Stimulated activated CD8-positive, alpha-beta memory T cell treated with anti-CD3 and anti-CD28 coated beads, Interleukin-12 subunit alpha, Interleukin-12 subunit beta, amount 100 ng/mL, for 1 hour (primary cell): ENCODE data around the gene ILRUN.
"Not testable (repeated sequence)": the region's sequence is repeated elsewhere in the genome, so short reads cannot be mapped to it uniquely, and the experiment has no call there.

ENCODE experiments used
- DNase-seq: peaks from one replicate; pipeline ENCODE4 v3.0.0-alpha.2; 2020; ENCODE audit warnings: low read depth

The ILRUN gene

DNA sequence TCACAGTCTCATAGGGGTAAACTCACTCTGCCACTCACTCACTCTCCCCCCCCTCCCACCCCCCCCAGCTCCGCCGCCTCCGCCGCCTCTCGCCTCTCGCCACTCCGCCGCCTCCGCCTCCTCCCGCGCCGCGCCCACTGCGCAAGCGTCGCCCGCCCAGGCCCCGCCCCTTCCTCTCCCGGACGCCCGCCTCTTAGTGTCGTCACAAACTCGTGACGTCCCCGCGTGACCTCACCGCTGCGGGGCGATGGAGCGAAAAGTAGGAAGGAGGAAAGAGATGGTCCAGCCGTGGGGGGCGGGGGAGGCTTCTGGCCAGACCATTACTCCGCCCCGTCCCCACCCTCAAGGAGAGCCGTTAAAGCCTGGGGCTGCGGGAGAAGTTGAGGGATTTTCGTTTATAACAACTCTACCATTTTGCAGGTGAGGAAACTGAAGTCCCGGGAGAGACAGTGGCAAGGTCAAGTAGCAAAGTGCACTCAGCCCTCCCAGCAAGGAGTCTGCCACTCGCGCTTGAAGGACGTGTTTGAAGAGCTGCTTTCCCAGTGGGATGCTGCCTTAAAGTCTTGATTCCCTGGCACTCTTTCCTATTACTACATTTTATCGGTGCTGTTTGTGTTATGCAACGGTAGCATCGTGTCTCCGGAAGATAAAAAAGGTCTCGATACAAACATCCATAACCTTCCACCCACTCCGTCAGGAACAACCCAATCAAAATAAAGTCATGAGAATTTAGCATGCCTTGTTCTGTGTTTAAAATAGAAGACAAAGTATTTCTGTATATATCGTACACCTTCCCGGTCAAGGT lies at the start of gene ILRUN:
ILRUN (minus strand) TSS at position 29 of the 805 bp plus-strand sequence. CDS start 164 bp downstream, outside the sequence.
- DNase-seq, result peak; percentile 96

DNA sequence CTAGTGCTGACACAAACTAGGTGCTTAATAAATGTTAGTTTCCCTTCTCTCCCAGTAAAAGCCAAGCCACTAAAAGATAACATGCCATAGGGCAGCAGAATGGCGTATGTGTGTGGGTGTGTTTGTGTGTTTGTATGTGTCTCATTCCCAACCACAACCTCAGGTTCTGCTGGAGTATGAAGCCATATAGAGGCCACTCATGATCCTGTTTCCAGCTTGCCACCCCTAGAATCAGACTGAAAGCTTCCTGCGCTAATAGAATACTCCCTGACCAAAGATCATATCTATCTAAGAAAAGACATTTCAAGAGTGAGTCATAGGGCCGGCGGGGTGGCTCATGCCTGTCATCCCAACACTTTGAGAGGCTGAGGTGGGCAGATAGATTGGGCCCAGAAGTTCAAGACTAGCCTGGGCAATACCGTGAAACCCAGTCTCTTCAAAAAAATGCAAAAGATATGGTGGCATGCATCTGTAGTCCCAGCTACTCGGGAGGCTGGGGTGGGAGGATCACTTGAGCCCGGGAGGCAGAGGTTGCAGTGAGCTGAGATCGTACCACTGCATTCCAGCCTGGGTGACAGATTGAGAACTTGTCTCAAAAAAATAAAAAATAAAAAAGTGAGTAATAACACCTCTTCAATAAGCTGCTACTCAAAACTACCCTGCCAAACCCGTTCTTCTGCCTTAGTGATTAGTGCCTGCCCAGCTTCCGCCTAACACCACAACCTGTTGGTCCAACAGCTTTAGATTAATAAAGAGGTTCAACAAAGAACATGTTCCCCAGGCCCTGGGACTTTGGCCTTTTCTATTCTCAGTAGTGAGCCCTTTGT lies 48.9 kb upstream of the ILRUN start:
- no peak for DNase-seq

DNA sequence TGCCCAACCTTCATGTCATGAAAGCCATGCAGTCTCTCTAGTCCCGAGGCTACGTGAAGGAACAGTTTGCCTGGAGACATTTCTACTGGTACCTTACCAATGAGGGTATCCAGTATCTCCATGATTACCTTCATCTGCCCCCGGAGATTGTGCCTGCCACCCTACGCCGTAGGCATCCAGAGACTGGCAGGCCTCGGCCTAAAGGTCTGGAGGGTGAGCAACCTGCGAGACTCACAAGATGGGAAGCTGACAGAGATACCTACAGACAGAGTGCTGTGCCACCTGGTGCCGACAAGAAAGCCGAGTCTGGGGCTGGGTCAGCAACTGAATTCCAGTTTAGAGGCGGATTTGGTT lies 47.7 kb upstream of the ILRUN start:
- not testable (repeated sequence) for DNase-seq

DNA sequence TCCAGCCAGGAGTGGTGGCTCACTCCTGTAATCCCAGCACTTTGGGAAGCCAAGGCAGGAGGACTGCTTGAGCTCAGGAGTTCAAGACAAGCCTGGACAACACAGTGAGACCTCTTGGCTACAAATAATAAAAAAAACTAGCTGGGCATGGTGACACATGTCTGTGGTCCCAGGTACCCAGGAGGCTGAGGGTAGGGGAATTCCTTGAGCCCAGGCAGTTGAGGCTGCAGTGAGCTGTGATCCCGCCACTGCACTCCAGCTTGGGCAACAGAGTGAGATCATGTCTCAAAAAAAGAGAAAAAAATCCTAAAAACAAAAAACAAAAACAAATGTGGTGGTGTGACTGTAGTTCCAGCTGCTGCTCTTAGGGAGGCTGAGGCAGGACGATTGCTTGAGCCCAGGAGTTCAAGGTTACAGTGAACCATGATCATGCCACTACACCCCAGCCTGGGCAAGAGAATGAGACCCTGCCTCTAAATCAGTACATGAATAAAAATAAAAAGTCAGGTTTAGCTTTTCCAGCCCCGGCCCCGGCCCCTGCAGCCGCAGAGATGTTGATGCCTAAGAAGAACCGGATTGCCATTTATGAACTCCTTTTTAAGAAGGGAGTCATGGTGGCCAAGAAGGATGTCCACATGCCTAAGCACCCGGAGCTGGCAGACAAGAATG lies 47.2 kb upstream of the ILRUN start:
- no peak for DNase-seq

DNA sequence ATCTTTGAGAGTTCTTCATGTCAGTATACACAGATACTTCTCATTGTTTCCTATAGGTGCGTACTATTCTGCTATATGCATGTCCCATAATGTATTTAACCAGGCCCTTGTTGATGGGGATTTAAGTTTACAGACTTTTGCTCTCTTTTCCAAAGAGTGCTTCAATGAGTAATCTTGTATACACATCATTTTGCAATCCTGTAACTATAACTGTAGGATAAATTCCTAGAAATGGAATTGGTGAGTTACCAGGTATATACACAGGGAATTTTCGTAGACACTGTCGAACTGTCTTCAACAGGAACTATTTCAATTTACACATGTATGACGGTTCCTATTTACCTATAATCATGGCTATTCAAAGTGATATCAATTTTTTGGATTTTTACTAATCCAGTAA lies 45.5 kb upstream of the ILRUN start:
- no peak for DNase-seq

DNA sequence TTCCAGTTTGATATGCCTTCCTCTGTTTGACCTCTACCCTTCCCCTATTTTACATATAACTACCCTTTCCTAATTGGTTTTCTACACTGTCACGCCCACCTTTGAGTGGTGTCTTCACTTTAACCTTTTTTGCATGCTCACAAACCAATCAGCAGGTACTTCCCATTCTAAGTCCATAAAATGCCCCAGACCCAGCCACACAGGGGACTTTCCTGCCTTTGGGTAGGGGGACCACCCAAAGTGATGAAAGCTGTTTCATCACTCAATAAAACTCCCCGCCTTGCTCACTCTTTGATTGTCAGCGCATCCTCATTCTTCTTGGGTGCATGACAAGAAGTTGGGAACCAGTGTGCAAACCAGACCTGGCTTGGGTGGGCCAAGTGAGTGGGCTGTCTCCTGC lies 40.3 kb upstream of the ILRUN start:
- DNase-seq, result no peak

DNA sequence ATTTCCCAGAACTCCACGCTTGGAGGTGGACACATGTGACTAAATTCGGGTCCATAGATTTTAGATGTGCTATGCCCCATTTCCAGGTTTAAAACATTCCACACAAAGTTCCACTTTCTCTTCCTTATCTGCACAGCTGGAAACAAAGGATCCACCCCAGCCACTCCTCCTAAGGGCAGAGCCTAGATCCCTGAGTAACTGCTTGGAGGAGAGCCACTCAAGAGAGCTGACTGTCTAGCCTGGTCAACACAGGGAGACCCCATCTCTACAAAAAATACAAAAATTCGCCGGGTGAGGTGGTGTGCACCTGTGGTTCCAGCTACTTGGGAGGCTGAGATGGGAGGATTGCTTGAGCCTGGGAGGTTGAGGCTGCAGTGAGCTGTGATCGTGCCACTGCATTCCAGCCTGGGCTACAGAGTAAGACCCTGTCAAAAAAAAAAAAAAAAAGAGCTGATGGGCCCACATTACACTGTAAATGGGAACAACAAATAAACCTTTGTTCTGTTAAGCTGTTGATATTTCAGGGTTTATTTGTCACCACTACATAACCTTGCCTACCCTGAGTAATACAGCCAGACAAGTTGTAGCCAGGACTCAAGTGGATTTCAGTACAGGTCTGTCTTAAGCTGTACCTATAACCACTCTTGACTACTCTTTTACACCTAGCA lies 35.0 kb upstream of the ILRUN start:
- DNase-seq, result no peak

DNA sequence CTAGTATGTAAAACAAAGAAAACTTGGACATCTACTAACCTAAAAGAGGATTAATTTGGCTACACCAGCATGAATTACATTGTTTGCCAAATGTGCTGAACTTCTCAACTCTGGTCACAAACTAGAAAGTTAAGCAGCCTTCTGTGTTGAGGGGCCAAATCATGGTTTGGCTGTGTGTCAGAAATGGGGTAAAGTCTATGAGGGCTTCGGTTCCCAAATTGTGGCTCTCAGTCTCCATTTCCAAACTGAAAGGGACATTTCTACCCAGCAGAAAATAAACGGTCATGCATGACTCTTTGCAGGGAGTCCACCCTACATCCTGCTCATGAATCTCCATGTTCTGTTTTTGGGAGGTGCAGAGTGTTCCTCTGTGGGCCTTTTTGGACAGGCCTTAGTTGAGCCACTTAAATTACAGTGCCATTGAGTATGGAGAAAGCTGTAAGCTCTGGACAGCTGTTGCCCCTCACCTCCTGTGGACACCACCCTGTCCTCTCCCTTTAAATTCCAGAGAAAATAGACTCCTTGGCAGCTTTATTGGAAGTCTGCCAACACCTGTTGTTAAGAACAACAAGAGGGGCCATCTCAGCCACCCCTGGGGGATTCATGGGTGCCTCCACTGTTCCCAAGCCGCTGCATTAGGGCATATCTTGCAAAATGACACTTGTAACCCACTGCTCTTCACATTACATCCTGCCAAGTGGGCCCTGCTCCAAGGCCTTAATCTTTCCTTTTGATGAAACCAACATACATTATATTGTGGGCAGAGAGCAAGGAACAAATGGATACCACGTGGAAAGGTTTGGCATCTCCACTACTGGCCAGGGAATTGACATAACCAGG lies 33.3 kb upstream of the ILRUN start:
- no peak for DNase-seq

DNA sequence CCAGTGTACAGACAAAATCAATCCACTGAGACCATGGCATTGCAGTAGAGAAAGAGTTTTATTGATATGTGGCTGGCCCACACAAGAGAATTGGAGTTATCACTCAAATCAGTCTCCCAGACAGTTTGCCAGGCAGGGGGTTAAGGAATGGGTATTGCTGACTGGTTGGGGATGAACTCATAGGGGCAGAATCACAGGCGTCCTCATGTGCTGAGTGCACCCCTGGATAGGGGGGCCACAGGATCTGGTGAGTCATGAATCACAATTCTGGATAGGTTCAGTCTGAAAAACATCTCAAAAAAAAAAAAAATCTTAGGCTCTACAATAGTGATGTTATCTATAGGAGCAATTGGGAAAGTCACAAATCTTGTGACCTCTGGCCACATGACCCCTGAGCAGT lies 29.5 kb upstream of the ILRUN start:
- no peak for DNase-seq

DNA sequence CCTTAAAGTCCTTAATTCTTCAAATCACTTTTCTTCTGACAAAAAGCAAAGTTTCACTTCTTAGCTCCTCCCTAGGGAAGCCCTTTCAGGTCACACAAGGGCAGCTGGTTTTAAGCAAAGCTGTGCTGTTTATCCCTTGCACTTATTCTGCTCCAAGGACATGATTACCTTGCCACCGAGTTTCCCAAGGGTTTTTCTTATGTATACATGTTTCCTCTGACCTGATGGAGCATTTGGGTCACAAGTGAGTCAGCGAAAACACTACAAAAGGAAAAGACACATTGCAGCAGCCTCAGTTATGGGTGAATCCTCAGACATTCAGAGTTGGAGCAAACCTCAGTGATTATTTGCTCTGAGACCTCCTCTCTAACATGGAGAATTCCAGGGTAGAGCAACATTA lies 26.6 kb upstream of the ILRUN start:
- no peak for DNase-seq

DNA sequence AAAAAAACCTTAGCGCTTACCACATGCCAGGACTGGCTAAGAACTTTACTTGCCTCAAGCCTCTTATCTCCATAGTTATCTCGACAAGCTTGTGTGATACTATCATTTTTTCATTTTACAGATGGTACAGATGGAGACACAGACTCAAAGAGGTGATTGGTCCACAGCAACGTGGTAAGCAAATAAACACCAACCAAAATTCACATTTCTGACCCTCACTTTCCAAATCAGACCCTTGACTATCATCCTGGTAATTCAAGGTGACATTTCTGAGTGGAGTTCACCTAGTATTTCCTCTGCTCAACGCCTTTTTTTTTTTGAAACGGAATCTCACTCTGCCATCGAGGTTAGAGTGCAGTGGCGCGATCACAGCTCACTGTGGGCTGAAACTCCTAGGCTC lies 25.9 kb upstream of the ILRUN start:
- no peak for DNase-seq

DNA sequence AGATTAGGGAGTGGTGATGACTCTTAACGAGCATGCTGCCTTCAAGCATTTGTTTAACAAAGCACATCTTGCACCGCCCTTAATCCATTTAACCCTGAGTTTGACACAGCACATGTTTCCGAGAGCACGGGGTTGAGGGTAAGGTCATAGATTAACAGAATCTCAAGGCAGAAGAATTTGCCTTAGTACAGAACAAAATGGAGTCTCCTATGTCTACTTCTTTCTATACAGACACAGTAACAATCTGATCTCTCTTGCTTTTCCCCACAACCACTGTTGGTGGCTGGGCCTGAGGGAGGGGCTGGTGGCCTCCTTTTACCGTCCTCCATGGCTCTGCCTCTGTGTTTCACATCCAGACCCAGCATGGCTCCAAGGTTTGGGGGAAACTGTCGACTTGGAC lies 23.6 kb upstream of the ILRUN start:
- not testable (repeated sequence) for DNase-seq

DNA sequence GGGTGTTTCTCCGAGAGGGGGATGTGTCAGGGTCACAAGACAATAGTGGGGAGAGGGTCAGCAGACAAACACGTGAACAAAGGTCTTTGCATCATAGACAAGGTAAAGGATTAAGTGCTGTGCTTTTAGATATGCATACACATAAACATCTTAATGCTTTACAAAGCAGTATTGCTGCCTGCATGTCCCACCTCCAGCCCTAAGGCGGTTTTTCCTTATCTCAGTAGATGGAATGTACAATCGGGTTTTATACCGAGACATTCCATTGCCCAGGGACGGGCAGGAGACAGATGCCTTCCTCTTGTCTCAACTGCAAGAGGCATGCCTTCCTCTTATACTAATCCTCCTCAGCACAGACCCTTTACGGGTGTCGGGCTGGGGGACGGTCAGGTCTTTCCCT lies 23.1 kb upstream of the ILRUN start:
- DNase-seq, result not testable (repeated sequence)

DNA sequence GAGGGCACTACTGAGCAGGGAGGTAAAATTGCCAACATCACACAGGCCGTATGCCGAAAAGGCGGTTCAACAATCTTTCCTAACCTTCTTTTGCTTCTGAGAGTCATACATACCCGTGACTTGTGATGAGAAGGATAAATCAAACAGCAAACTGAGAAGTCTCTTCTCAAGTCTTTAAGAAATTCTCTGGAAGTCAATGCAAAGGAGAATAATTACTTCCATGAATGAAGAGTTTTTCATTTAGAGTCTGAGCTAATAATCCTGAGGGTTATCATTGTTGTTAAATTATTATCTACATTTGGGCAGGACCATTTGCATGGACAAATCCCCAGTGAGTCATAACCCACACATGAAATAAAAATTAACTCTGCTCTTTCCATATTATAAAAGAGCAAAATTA lies 22.4 kb upstream of the ILRUN start:
- DNase-seq, result no peak

DNA sequence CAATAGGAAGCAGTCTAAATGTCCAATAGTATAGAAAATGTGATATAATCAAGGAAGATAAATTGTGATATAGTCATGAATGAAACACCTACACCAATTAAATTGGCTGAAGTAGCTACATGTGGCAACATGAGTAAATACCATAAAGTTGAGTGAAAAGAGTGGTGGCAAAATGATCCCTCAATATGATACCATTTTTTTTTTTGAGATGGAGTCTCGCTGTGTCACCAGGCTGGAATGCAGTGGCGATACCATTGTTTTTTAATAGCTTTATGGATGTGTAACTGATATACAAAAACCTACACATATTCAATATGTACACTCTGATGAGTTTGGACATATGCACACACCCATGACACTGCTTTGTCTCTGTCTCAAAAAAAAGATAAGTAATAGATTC lies 20.9 kb upstream of the ILRUN start:
- no peak for DNase-seq

DNA sequence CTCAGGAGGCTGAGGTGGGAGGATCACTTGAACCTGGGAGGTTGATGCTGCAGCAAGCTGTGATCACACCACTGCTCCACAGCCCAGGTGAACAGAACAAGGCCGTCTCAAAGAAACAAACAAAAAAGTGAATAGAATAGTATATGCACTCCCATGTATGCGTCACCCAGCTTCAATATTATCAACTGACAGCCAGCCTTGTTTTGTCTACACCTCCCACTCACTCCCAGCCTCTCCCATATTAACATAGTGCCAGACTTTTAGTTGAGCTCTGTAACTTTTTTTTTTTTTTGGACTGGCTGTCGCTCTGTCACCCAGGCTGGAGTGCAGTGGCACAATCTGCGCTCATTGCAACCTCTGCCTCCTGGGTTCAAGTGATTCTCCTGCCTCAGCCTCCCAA lies 18.1 kb upstream of the ILRUN start:
- no peak for DNase-seq

DNA sequence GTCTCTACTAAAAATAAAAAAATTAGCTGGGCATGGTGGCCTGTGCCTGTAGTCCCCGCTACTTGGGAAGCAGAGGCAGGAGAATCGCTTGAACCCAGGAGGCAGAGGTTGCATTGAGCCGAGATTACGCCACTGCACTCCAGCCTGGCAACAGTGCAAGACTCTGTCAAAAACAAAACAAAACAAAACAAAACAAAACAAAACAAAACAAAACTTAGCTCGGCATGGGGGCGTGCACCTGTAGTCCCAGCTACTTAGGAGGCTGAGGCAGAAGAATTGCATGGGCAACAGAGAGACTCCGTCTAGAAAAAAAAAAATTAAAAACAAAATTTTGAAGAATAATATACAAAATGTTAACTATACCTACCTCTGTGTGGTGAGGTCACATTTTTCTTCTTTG lies 16.3 kb upstream of the ILRUN start:
- DNase-seq, result not testable (repeated sequence)

DNA sequence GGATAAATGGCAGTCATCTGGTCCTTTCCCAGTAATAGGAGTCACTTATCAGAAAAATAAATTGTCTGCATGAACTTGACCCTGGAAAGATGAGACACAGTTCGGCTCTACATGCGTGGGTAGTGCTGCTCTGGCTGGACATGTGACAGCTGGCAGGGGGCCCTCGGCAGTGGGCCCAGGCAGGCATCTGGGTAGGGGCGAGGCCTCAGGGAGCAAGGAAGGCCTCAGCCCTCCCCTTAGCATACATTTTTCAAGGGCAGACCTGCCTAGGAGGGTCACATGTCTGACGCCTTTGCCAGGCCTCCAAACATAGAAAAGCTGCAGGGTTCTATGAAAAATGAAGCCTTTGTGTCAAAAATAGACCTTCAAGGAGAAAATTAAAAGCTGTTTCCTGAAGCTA lies 12.8 kb upstream of the ILRUN start:
- DNase-seq, result no peak

DNA sequence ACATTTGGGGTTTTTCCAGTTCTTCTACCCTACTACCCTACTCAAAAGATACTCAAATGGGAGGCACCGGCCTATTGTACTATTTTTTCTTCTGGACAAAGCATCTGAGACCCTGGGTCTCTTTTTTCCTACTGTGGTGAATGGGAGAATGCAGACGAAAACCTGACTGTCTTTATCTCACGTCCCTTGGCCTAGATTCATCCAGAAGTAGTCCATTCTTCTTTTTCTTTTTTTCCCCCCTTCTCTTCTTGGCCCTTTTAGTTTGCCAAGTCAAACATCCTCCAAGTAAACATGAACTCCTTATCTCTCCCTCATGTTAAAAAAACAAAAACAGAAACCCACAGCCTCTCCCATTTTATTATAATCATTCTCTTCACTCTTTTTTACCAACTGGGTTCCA lies 8.7 kb upstream of the ILRUN start:
- no peak for DNase-seq

DNA sequence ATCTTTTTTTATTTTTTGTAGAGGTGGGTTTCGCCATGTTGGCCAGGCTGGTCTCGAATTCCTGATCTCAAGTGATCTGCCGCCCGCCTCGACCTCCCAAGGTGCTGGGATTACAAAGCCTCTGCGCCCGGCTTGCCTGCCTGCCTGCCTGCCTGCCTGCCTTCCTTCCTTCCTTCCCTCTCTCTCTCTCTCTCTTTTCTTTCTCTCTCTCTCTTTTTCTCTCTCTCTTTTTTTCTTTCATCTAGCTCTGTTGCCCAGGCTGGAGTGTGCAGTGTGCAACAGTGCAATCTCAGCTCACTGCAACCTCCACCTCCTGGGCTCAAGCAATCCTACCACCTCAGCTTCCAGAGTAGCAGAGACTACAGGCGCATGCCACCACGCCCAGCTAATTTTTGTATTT lies 4.6 kb upstream of the ILRUN start:
- no peak for DNase-seq

DNA sequence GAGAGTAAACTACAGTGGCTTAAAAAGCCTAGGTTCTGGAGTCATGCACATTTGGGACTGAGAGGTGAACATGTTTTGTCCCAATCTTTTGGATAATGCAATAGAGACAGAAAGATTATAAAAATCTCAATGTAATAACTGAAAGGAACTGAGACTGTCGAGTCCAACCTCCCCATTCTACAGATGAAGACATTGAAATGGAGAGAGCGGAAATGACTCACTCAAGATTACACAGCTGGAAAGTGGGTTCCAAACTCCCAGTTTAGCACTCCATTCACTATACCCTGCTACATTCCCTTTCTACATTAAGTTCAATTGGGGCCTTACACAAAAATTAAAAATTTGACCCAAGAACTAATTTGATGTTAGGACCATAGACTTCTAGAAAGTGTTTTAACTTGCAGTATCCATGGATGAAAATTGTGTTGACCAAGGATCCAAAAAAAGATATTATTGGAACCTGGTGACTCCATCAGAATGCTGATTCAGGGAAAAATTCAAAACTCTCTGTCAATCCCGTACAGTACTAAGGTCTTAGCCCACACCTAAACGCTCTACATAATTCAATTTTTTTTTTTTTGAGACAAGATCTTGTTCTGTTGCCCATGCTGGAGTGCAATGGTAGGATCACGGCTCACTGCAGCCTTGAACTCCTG lies 1.5 kb upstream of the ILRUN start:
- DNase-seq, result no peak
